Measurements from ENCODE around the gene STK38.

DNA sequence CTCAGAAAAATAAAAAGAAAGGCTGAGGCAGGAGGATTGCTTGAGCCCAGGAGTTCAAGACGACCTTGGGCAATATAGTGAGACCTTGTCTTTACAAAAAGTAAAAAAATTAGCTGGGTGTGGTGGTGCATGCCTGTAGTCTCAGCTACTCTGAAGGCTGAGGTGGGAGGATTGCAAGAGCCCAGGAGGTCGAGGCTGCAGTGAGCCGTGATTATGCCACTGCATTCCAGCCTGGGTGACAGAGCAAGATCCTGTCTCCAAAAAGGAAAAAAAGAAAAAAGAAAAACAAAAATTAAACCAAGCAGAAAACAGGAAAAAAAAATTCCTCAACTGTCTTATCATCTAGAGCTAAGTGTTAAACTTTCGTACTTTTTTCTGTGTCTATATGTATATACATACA lies 34.4 kb upstream of the STK38 start:
- TF ChIP-seq, protein P1, sequence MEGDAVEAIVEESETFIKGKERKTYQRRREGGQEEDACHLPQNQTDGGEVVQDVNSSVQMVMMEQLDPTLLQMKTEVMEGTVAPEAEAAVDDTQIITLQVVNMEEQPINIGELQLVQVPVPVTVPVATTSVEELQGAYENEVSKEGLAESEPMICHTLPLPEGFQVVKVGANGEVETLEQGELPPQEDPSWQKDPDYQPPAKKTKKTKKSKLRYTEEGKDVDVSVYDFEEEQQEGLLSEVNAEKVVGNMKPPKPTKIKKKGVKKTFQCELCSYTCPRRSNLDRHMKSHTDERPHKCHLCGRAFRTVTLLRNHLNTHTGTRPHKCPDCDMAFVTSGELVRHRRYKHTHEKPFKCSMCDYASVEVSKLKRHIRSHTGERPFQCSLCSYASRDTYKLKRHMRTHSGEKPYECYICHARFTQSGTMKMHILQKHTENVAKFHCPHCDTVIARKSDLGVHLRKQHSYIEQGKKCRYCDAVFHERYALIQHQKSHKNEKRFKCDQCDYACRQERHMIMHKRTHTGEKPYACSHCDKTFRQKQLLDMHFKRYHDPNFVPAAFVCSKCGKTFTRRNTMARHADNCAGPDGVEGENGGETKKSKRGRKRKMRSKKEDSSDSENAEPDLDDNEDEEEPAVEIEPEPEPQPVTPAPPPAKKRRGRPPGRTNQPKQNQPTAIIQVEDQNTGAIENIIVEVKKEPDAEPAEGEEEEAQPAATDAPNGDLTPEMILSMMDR (IDR thresholded peaks at IDR 0.05): no peak
- TF ChIP-seq POLR2A (IDR thresholded peaks at IDR 0.05): no peak
- TF ChIP-seq POLR2AphosphoS5 (IDR thresholded peaks at IDR 0.05): no peak

Data from breast epithelium (tissue), 3 donors.